ENCODE results near the gene TULP3.

TULP3 gene

GRCh38 chr12:2930865-2931264 is 40.2 kb downstream of the TULP3 start:
- no peak for DNase-seq (ENCODE audit: low read depth)

GRCh38 chr12:2933586-2933985 is 42.9 kb downstream of the TULP3 start:
- no peak for DNase-seq (ENCODE audit: low read depth)

- no peak for DNase-seq (ENCODE audit: low read depth)
Measured at GRCh38 chr12:2934371-2934770, 43.7 kb downstream of the TULP3 start.

GRCh38 chr12:2936301-2936700 is 45.6 kb downstream of the TULP3 start:
- DNase-seq (ENCODE audit: low read depth) = no peak

GRCh38 chr12:2937500-2937899 is 46.8 kb downstream of the TULP3 start:
- no peak for DNase-seq (ENCODE audit: low read depth)

GRCh38 chr12:2939191-2939590 is 48.5 kb downstream of the TULP3 start:
- no peak for DNase-seq (ENCODE audit: low read depth)

GRCh38 chr12:2940564-2940963 is 49.9 kb downstream of the TULP3 start:
- no peak for DNase-seq (ENCODE audit: low read depth)

GRCh38 chr12:2941524-2941923 is 50.8 kb downstream of the TULP3 start:
- no peak for DNase-seq (ENCODE audit: low read depth)

- DNase-seq (ENCODE audit: low read depth) = no peak
Measured at GRCh38 chr12:2944401-2945047, 53.8 kb downstream of the TULP3 start.

GRCh38 chr12:2949411-2949810 is 58.7 kb downstream of the TULP3 start:
- DNase-seq (ENCODE audit: low read depth) = no peak

- no peak for DNase-seq (ENCODE audit: low read depth)
Measured at GRCh38 chr12:2955888-2956287, 65.2 kb downstream of the TULP3 start.

- DNase-seq (ENCODE audit: low read depth) = no peak
Measured at GRCh38 chr12:2957816-2958431, 67.2 kb downstream of the TULP3 start.

- DNase-seq (ENCODE audit: low read depth) = peak; percentile 65
Measured at GRCh38 chr12:2958432-2959191, 67.9 kb downstream of the TULP3 start.

- peak; percentile 77 for DNase-seq (ENCODE audit: low read depth)
Measured at GRCh38 chr12:2959192-2959504, 68.5 kb downstream of the TULP3 start, which contains the start of gene TEAD4. TEAD4 (plus strand) TSS chr12:2959397.

- DNase-seq (ENCODE audit: low read depth) = peak; percentile 48
Measured at GRCh38 chr12:2959505-2960389, 69.1 kb downstream of the TULP3 start.

- no peak for DNase-seq (ENCODE audit: low read depth)
Measured at GRCh38 chr12:2960390-2960956, 69.8 kb downstream of the TULP3 start.

- no peak for DNase-seq (ENCODE audit: low read depth)
Measured at GRCh38 chr12:2960996-2961616, 70.4 kb downstream of the TULP3 start.

GRCh38 chr12:2961705-2962104 is 71.0 kb downstream of the TULP3 start:
- no peak for DNase-seq (ENCODE audit: low read depth)

GRCh38 chr12:2963154-2963759 is 72.6 kb downstream of the TULP3 start:
- no peak for DNase-seq (ENCODE audit: low read depth)

- no peak for DNase-seq (ENCODE audit: low read depth)
Measured at GRCh38 chr12:2963760-2964292, 73.1 kb downstream of the TULP3 start.

GRCh38 chr12:2967651-2968050 is 77.0 kb downstream of the TULP3 start:
- DNase-seq (ENCODE audit: low read depth) = no peak
